ENCODE results near the gene LPGAT1.

Gene LPGAT1

DNA sequence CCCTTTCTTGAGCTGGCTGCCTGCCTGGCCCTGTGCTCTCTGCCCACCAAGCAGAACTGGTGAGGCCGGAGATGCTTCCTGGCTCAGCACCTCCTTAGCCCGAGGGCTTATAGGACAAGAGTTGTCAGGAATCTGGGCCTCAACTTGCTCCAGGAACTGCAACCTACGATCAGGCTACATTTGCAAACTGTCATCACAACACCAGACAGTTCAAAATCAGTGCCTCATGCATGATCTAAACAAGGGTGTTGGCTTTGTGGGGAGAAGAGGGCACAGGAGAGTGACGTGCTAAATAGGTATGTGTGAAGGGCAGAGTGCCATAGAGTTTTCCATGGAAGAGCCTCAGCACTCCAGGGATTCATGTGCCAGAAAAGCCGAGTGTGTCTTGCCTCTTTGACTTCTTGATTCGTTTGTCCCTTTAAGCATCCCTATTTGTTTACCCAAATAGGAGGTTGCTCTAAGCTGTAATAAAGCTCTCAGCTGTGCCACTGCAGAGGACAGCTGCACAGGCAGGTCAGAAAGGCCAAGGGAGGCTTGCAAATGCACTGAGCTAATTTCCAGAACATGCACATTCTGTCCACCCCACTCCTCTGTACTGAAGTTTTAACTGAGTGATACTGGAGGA, 125.0 kb downstream of the LPGAT1 start:
- H3K9me3 ChIP-seq (ENCODE audit: control extremely low read depth in 1 of 5, control insufficient read depth in 4 of 5, insufficient read depth in 2 of 5, low read depth in 1 of 5, low read length in 4 of 5), result no peaks in the 10 kb centered on the region
- H3K4me3 ChIP-seq (ENCODE audit: control insufficient read depth in 1 of 7, extremely low read depth in 1 of 7, insufficient read depth in 4 of 7, low read depth in 2 of 7, low read length in 6 of 7), result no peak overlapping the region
- H3K27me3 ChIP-seq (replicated peaks in 2 of 5; ENCODE audit: control insufficient read depth in 4 of 5, insufficient read depth in 5 of 5, low read length in 4 of 5), result no peaks in the 10 kb centered on the region
- H3K27ac ChIP-seq (ENCODE audit: insufficient read depth in 1 of 2, low read depth in 1 of 2, low read length in 2 of 2, poor library complexity in 1 of 2, severe bottlenecking in 2 of 2), result no peak overlapping the region
- POLR2A ChIA-PET, result interaction anchor here (0.6 kb wide), 2 partner anchors 184 to 373 kb away, joined by 4 to 5 read pairs; no protein-coding TSS in a partner anchor
- DNase-seq, result no peak
- CTCF ChIA-PET, result interaction anchor here (0.8 kb wide), 1 partner anchor 56 kb away, joined by 3 read pairs; no protein-coding TSS in a partner anchor
- peaks cover 0 to 5% (median 0%) of the 10 kb centered on the region in 4 experiments for H3K4me1 ChIP-seq (ENCODE audit: control extremely low read depth in 1 of 4, control insufficient read depth in 4 of 4, insufficient read depth in 4 of 4, low read length in 3 of 4)
- WGBS (ENCODE audit: insufficient coverage), result 93% methylated on average over 2 of the region's 6 CpGs
- no peaks in the 10 kb centered on the region for H3K36me3 ChIP-seq (ENCODE audit: control insufficient read depth in 4 of 4, insufficient read depth in 4 of 4, low read length in 3 of 4)

DNA sequence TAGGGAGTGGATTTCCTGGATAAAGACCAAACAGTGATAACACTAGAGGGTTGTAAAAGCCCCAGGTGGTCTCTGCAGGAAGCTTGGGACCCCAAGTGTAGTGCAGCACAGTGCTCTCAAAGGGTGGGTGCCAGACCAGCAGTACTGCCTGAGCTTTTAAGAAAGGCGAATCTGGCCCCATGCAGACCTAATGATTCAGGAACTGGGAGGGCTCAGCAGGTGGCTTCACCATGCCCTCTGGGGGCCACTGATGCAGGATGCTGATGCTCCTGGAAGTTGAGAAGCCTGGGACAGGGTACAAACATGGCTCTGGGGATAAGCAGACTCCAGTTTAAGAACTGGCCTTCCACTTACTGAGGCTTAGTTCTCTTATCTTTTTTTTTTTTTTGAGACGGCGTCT, 126.0 kb downstream of the LPGAT1 start:
- no peak for DNase-seq
- no peak overlapping the region for H3K4me3 ChIP-seq (ENCODE audit: control insufficient read depth in 1 of 7, extremely low read depth in 1 of 7, insufficient read depth in 4 of 7, low read depth in 2 of 7, low read length in 6 of 7)
- ChIA-PET POLR2A (no interaction called here), CTCF (interaction anchor here (1.4 kb wide), 1 partner anchor 9 kb away, joined by 4 read pairs; no protein-coding TSS in a partner anchor)
- H3K27me3 ChIP-seq (replicated peaks in 2 of 5; ENCODE audit: control insufficient read depth in 4 of 5, insufficient read depth in 5 of 5, low read length in 4 of 5), result no peaks in the 10 kb centered on the region
- 86% methylated on average over 3 of the region's 3 CpGs for WGBS (ENCODE audit: insufficient coverage)
- peaks cover 0 to 5% (median 0%) of the 10 kb centered on the region in 4 experiments for H3K4me1 ChIP-seq (ENCODE audit: control extremely low read depth in 1 of 4, control insufficient read depth in 4 of 4, insufficient read depth in 4 of 4, low read length in 3 of 4)
- H3K9me3 ChIP-seq (ENCODE audit: control extremely low read depth in 1 of 5, control insufficient read depth in 4 of 5, insufficient read depth in 2 of 5, low read depth in 1 of 5, low read length in 4 of 5), result no peaks in the 10 kb centered on the region
- H3K27ac ChIP-seq (ENCODE audit: insufficient read depth in 1 of 2, low read depth in 1 of 2, low read length in 2 of 2, poor library complexity in 1 of 2, severe bottlenecking in 2 of 2), result no peak overlapping the region
- H3K36me3 ChIP-seq (ENCODE audit: control insufficient read depth in 4 of 4, insufficient read depth in 4 of 4, low read length in 3 of 4), result no peaks in the 10 kb centered on the region

DNA sequence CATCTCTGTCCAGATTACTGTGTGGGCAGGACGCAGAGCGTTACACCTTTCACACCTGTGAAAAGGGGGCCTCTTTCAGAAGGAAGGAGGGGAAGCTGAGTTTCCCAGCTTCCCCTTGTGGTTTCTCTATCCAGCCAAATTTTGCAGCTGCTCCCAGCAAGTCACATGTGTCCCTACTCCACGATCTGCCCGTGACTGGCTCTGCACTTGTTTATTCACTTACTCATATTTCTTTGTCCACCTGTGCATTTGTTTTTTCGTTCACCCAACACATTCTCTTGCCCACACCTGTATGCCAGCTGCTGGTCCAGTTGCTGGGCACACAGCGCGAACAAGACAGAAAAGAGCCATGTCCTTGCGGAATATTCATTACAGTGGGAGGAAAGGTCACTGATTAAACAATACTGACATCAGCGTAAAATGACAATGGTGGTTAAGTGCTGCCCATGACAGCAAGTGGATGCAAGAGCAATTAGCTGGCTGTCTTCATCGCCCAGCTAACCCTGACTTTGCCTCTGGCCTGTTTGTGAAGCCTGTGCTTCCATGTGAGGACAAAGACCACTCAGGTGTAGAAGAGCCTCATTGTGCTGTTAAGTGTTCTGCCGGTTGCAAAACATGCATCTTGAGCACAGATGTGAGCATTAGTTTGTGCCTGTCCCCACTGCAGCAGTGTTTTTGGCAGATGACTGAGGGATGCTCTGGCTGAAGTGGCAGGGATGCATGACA, 126.6 kb downstream of the LPGAT1 start:
- Histone ChIP-seq H3K27ac (ENCODE audit: insufficient read depth in 1 of 2, low read depth in 1 of 2, low read length in 2 of 2, poor library complexity in 1 of 2, severe bottlenecking in 2 of 2) (no peak overlapping the region), H3K9me3 (ENCODE audit: control extremely low read depth in 1 of 5, control insufficient read depth in 4 of 5, insufficient read depth in 2 of 5, low read depth in 1 of 5, low read length in 4 of 5) (no peaks in the 10 kb centered on the region), H3K36me3 (ENCODE audit: control insufficient read depth in 4 of 4, insufficient read depth in 4 of 4, low read length in 3 of 4) (no peaks in the 10 kb centered on the region), H3K4me3 (ENCODE audit: control insufficient read depth in 1 of 7, extremely low read depth in 1 of 7, insufficient read depth in 4 of 7, low read depth in 2 of 7, low read length in 6 of 7) (no peak overlapping the region), H3K4me1 (ENCODE audit: control extremely low read depth in 1 of 4, control insufficient read depth in 4 of 4, insufficient read depth in 4 of 4, low read length in 3 of 4) (peaks cover 0 to 5% (median under 1%) of the 10 kb centered on the region in 4 experiments), H3K27me3 (replicated peaks in 2 of 5; ENCODE audit: control insufficient read depth in 4 of 5, insufficient read depth in 5 of 5, low read length in 4 of 5) (no peaks in the 10 kb centered on the region)
- no peak for DNase-seq
- ChIA-PET CTCF (interaction anchor here (1.4 kb wide), 1 partner anchor 9 kb away, joined by 4 read pairs; no protein-coding TSS in a partner anchor), POLR2A (no interaction called here)
- WGBS (ENCODE audit: insufficient coverage), result 75% methylated on average over 10 of the region's 11 CpGs

DNA sequence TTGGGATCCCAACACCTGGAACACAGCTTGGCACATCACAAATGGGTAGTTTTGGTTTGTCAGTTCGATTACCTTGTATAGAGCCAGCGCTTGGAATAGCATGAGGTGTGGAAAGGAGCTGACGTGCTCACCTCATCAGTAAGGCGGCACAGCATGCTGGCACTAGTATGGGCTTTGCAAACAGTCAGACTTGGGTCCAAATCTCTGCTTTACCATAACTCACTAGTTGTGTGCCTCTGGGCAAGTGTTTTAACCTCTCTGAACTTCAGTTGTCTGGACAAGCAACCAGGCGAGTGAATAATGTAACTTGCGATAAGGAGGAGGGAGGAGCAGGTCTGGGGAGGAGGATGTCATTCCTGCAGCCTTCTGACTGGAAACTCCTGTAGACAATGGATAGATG, 128.8 kb downstream of the LPGAT1 start:
- H3K4me1 ChIP-seq (ENCODE audit: control extremely low read depth in 1 of 4, control insufficient read depth in 4 of 4, insufficient read depth in 4 of 4, low read length in 3 of 4), result peaks cover 0 to 13% (median 11%) of the 10 kb centered on the region in 4 experiments
- ChIA-PET POLR2A (no interaction called here), CTCF (no interaction called here)
- DNase-seq, result no peak
- no peaks in the 10 kb centered on the region for H3K27me3 ChIP-seq (replicated peaks in 2 of 5; ENCODE audit: control insufficient read depth in 4 of 5, insufficient read depth in 5 of 5, low read length in 4 of 5)
- H3K9me3 ChIP-seq (ENCODE audit: control extremely low read depth in 1 of 5, control insufficient read depth in 4 of 5, insufficient read depth in 2 of 5, low read depth in 1 of 5, low read length in 4 of 5), result no peaks in the 10 kb centered on the region
- WGBS (ENCODE audit: insufficient coverage), result 94% methylated on average over 5 of the region's 6 CpGs
- H3K27ac ChIP-seq (ENCODE audit: insufficient read depth in 1 of 2, low read depth in 1 of 2, low read length in 2 of 2, poor library complexity in 1 of 2, severe bottlenecking in 2 of 2), result no peak overlapping the region
- no peak overlapping the region for H3K4me3 ChIP-seq (ENCODE audit: control insufficient read depth in 1 of 7, extremely low read depth in 1 of 7, insufficient read depth in 4 of 7, low read depth in 2 of 7, low read length in 6 of 7)
- H3K36me3 ChIP-seq (ENCODE audit: control insufficient read depth in 4 of 4, insufficient read depth in 4 of 4, low read length in 3 of 4), result no peaks in the 10 kb centered on the region

DNA sequence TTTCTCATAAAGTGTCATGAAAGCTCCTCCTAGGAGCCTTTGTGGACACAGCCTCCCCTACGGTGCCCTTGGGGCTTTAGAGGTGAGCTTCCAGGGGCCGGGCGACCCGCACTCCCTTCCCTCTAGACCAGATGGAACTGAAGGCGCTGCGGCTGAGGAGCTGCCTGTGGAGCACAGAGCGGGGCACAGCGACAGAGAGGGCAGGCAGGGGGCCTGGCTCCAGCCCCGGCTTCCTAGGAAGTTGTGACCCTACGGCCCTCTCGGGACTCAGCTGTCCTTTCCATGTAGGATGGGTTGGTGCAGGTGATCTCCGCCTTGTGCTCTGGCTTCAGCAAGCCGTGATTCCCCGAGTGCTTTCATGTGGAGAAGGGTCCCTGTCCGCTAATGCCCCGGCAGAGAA, 131.5 kb downstream of the LPGAT1 start:
- Histone ChIP-seq H3K4me3 (ENCODE audit: control insufficient read depth in 1 of 7, extremely low read depth in 1 of 7, insufficient read depth in 4 of 7, low read depth in 2 of 7, low read length in 6 of 7) (peak overlapping the region in 1 of 7 experiments; percentile 70), H3K9me3 (ENCODE audit: control extremely low read depth in 1 of 5, control insufficient read depth in 4 of 5, insufficient read depth in 2 of 5, low read depth in 1 of 5, low read length in 4 of 5) (peaks cover 0 to 7% (median 2%) of the 10 kb centered on the region in 5 experiments), H3K27ac (ENCODE audit: insufficient read depth in 1 of 2, low read depth in 1 of 2, low read length in 2 of 2, poor library complexity in 1 of 2, severe bottlenecking in 2 of 2) (no peak overlapping the region), H3K27me3 (replicated peaks in 2 of 5; ENCODE audit: control insufficient read depth in 4 of 5, insufficient read depth in 5 of 5, low read length in 4 of 5) (no peaks in the 10 kb centered on the region), H3K36me3 (ENCODE audit: control insufficient read depth in 4 of 4, insufficient read depth in 4 of 4, low read length in 3 of 4) (no peaks in the 10 kb centered on the region), H3K4me1 (ENCODE audit: control extremely low read depth in 1 of 4, control insufficient read depth in 4 of 4, insufficient read depth in 4 of 4, low read length in 3 of 4) (peaks cover 0 to 25% (median 15%) of the 10 kb centered on the region in 4 experiments)
- no peak for DNase-seq
- CTCF ChIA-PET, result interaction anchor here (0.8 to 3.9 kb wide), 21 partner anchors 11 to 756 kb away, joined by 3 to 22 read pairs (median 6); partner anchors contain the start of genes DTL and INTS7
- POLR2A ChIA-PET, result interaction anchor here (0.6 kb wide), 1 partner anchor 225 kb away, joined by 3 read pairs; no protein-coding TSS in a partner anchor
- WGBS (ENCODE audit: insufficient coverage), result 79% methylated on average over 16 of the region's 16 CpGs

DNA sequence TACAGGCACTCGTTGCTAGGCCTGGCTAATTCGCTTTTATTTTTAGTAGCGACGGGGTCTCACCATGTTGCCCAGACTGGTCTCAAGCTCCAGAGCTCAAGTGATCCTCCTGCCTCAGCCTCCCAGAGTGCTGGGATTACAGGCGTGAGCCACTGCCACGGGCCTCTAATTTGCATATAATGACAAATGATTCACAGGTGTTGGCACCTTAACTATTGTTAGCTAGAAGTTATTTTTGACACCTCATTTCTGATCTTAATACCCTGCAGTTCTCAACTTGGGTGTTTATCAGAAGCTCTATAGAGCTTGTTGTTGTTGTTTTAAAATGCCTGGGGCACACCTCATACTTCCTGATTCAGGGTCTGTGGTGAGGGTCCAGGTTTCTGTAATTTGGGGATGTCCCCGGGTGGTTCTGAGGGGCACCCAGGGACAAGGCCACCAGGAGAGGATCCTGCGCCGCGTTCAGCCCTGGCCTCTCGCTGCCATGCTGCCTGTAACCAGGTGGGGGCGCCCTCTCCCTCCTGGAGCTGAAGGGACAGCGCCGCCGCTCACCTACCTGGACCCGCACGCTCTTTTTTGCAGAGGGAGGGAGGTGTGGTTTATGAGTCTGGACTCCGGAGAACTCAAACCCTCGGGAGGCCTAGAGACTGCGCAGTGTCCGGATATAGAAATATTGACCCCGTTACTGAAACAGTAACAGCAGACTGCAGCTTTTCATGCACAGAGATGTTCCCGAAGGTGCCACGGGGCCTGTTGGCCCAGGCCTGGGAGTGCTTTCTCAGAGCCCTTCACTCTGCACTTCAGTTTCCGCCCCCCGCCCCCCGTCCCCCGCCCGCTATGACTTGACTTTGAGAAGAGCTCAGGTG, 132.2 kb downstream of the LPGAT1 start:
- peak overlapping the region in 5 of 7 experiments; percentile 23 to 70 (median 51) for H3K4me3 ChIP-seq (ENCODE audit: control insufficient read depth in 1 of 7, extremely low read depth in 1 of 7, insufficient read depth in 4 of 7, low read depth in 2 of 7, low read length in 6 of 7)
- H3K4me1 ChIP-seq (ENCODE audit: control extremely low read depth in 1 of 4, control insufficient read depth in 4 of 4, insufficient read depth in 4 of 4, low read length in 3 of 4), result peaks cover 0 to 25% (median 15%) of the 10 kb centered on the region in 4 experiments
- ChIA-PET POLR2A (interaction anchor here (0.6 kb wide), 1 partner anchor 226 kb away, joined by 3 read pairs; no protein-coding TSS in a partner anchor), CTCF (interaction anchor here (0.9 to 3.9 kb wide), 24 partner anchors 11 to 876 kb away, joined by 3 to 22 read pairs (median 6); partner anchors contain the start of genes DTL and INTS7)
- H3K27me3 ChIP-seq (replicated peaks in 2 of 5; ENCODE audit: control insufficient read depth in 4 of 5, insufficient read depth in 5 of 5, low read length in 4 of 5), result no peaks in the 10 kb centered on the region
- WGBS (ENCODE audit: insufficient coverage), result 25% methylated on average over 19 of the region's 29 CpGs
- no peak overlapping the region for H3K27ac ChIP-seq (ENCODE audit: insufficient read depth in 1 of 2, low read depth in 1 of 2, low read length in 2 of 2, poor library complexity in 1 of 2, severe bottlenecking in 2 of 2)
- H3K9me3 ChIP-seq (ENCODE audit: control extremely low read depth in 1 of 5, control insufficient read depth in 4 of 5, insufficient read depth in 2 of 5, low read depth in 1 of 5, low read length in 4 of 5), result peaks cover 0 to 7% (median 2%) of the 10 kb centered on the region in 5 experiments
- DNase-seq, result peak; percentile 64 to 79 (median 77)
- H3K36me3 ChIP-seq (ENCODE audit: control insufficient read depth in 4 of 4, insufficient read depth in 4 of 4, low read length in 3 of 4), result no peaks in the 10 kb centered on the region
